Neural cell (in vitro differentiated cells): ENCODE measurements around the gene DPYD. TPM values are rescaled to one million over a fixed set of nuclear protein-coding genes. Genes with fewer than 3 reads are reported as not detected.

Source experiments
- H2AFZ ChIP-seq: fragments of 200-600, 300-800 bp; sonication (generic), shearing (Covaris generic); 2 replicates; pipeline ENCODE4 v1.6.0; 2014; ENCODE audit warnings: low read depth, mild to moderate bottlenecking, antibody characterized with exemption, low read length, moderate library complexity
- H3F3A ChIP-seq: fragments of 200-600 bp; shearing (Covaris generic); 2 replicates; pipeline ENCODE4 v1.6.1; 2016; ENCODE audit warnings: mild to moderate bottlenecking, moderate library complexity, mixed read lengths, antibody characterized with exemption, low read length; ENCODE audit not compliant: insufficient read depth, poor library complexity, severe bottlenecking
- H3K27ac ChIP-seq: fragments of 200-600, 300-800 bp; sonication (generic), shearing (Covaris generic); 2 replicates; pipeline ENCODE4 v1.5.1; 2014; ENCODE audit warnings: mild to moderate bottlenecking, low read length, moderate library complexity
- H3K27me3 ChIP-seq: fragments of 300-800, 200-600 bp; sonication (generic), shearing (Covaris generic); 2 replicates; pipeline ENCODE4 v1.6.0; 2014; ENCODE audit warnings: mild to moderate bottlenecking, low read depth, low read length, moderate library complexity; ENCODE audit not compliant: insufficient read depth
- H3K36me3 ChIP-seq: fragments of 300-800, 200-600 bp; sonication (generic), shearing (Covaris generic); 2 replicates; pipeline ENCODE4 v1.5.1; 2014; ENCODE audit warnings: mild to moderate bottlenecking, antibody characterized with exemption, low read length, moderate library complexity; ENCODE audit not compliant: insufficient read depth
- H3K4me2 ChIP-seq: fragments of 300-800, 200-600 bp; sonication (generic), shearing (Covaris generic); 2 replicates; pipeline ENCODE4 v1.6.0; 2014; ENCODE audit warnings: mild to moderate bottlenecking, low read length
- H3K4me3 ChIP-seq: fragments of 300-800, 200-600 bp; sonication (generic), shearing (Covaris generic); 2 replicates; pipeline ENCODE4 v1.5.1; 2014; ENCODE audit warnings: mild to moderate bottlenecking, low read length, moderate library complexity
- H3K79me2 ChIP-seq: fragments of 200-600 bp; shearing (Covaris generic); replicated peaks from 2 replicates; pipeline ENCODE4 v1.6.0; 2014; ENCODE audit warnings: mild to moderate bottlenecking, low read length, moderate library complexity; ENCODE audit not compliant: insufficient read depth
- H3K9ac ChIP-seq: fragments of 300-800, 200-600 bp; sonication (generic), shearing (Covaris generic); 2 replicates; pipeline ENCODE4 v1.6.1; 2016; ENCODE audit warnings: mild to moderate bottlenecking, low read length, mixed read lengths
- H3K9me2 ChIP-seq: fragments of 200-600 bp; shearing (Covaris generic); 2 replicates; pipeline ENCODE4 v1.6.1; 2016; ENCODE audit warnings: mild to moderate bottlenecking, low read length, mixed read lengths; ENCODE audit not compliant: insufficient read depth
- H3K9me3 ChIP-seq: fragments of 200-600, 300-800 bp; sonication (generic), shearing (Covaris generic); 2 replicates; pipeline ENCODE4 v1.6.1; 2016; ENCODE audit warnings: mild to moderate bottlenecking, mixed run types, low read length, moderate library complexity, mixed read lengths
- H4K20me1 ChIP-seq: fragments of 200-600 bp; shearing (Covaris generic); 2 replicates; pipeline ENCODE4 v1.6.1; 2016; ENCODE audit warnings: mild to moderate bottlenecking, mixed run types; ENCODE audit not compliant: insufficient read depth
- CTCF ChIP-seq: fragments of 450-650 bp; IDR thresholded peaks from 2 replicates; pipeline ENCODE4 v1.5.1; 2014; ENCODE audit warnings: antibody characterized with exemption, mild to moderate bottlenecking, moderate library complexity; ENCODE audit not compliant: poor library complexity, severe bottlenecking
- EP300 ChIP-seq: fragments of 450-650 bp; conservative IDR thresholded peaks from 2 replicates; pipeline ENCODE4 v1.6.1; 2014; ENCODE audit warnings: antibody characterized with exemption, mild to moderate bottlenecking, moderate library complexity; ENCODE audit not compliant: poor library complexity, severe bottlenecking
- EZH2 ChIP-seq: fragments of 200-600, 300-800 bp; shearing (Covaris generic), sonication (generic); IDR thresholded peaks from 2 replicates; pipeline ENCODE4 v1.6.1; 2014; ENCODE audit warnings: antibody characterized with exemption, low read length, borderline replicate concordance, mild to moderate bottlenecking; ENCODE audit not compliant: insufficient read depth, poor library complexity, severe bottlenecking
- MXI1 ChIP-seq: fragments of 450-650 bp; conservative IDR thresholded peaks from 2 replicates; pipeline ENCODE4 v1.6.1; 2014; ENCODE audit warnings: antibody characterized with exemption, mild to moderate bottlenecking; ENCODE audit not compliant: poor library complexity, severe bottlenecking
- POLR2AphosphoS5 ChIP-seq: IDR thresholded peaks from 2 replicates; pipeline ENCODE4 v1.6.1; 2012
- RAD21 ChIP-seq: fragments of 450-650 bp; conservative IDR thresholded peaks from 2 replicates; pipeline ENCODE4 v1.6.1; 2014; ENCODE audit warnings: antibody characterized with exemption, mild to moderate bottlenecking, moderate library complexity
- REST ChIP-seq: IDR thresholded peaks from 2 replicates; pipeline ENCODE4 v1.6.1; 2012; ENCODE audit warnings: borderline replicate concordance
- SMC3 ChIP-seq: fragments of 450-650 bp; conservative IDR thresholded peaks from 2 replicates; pipeline ENCODE4 v1.6.1; 2014; ENCODE audit warnings: antibody characterized with exemption, mild to moderate bottlenecking, moderate library complexity; ENCODE audit not compliant: poor library complexity
- TAF1 ChIP-seq: IDR thresholded peaks from 2 replicates; pipeline ENCODE4 v1.6.1; 2012; ENCODE audit warnings: low read depth
- polyA plus RNA-seq: library from polyadenylated mRNA; depleted of rRNA; stranded (reverse); fragments of >200 nt; gene quantifications from 2 replicates; pipeline ENCODE4 v1.2.3, GENCODE V29; 2014

The DPYD gene
- polyA plus RNA-seq, 1 donor from 2014 or later, result 6.7 TPM

- Histone ChIP-seq H3K9me3 (no peaks in the 10 kb centered on the region), H3K9ac (no peak overlapping the region), H3K4me2 (no peak overlapping the region), H4K20me1 (no peaks in the 10 kb centered on the region), H3K27ac (no peak overlapping the region), H2AFZ (no peak overlapping the region), H3K4me3 (no peak overlapping the region), H3F3A (no peaks in the 10 kb centered on the region), H3K36me3 (no peaks in the 10 kb centered on the region), H3K27me3 (no peaks in the 10 kb centered on the region), H3K79me2 (no peaks in the 10 kb centered on the region), H3K9me2 (no peaks in the 10 kb centered on the region)
- no peak for TF ChIP-seq REST
- TF ChIP-seq SMC3, result no peak
- TF ChIP-seq POLR2AphosphoS5, result no peak
- no peak for TF ChIP-seq EZH2
- TF ChIP-seq RAD21, result no peak
- no peak for TF ChIP-seq CTCF
- no peak for TF ChIP-seq EP300
- TF ChIP-seq MXI1, result no peak
- TF ChIP-seq TAF1, result no peak
Observed at GRCh38 chr1:97088391-97088790, 832.4 kb downstream of the DPYD start.

- no peak overlapping the region for H3K27ac ChIP-seq
- H3K36me3 ChIP-seq, result no peaks in the 10 kb centered on the region
- no peaks in the 10 kb centered on the region for H3K9me3 ChIP-seq
- H3K4me3 ChIP-seq, result no peak overlapping the region
- H3K9ac ChIP-seq, result no peak overlapping the region
- H3F3A ChIP-seq, result no peaks in the 10 kb centered on the region
- TF ChIP-seq EP300, result no peak
- TF ChIP-seq TAF1, result no peak
- TF ChIP-seq RAD21, result no peak
- TF ChIP-seq EZH2, result no peak
- no peak for TF ChIP-seq REST
- no peak for TF ChIP-seq SMC3
- no peak for TF ChIP-seq MXI1
- no peak for TF ChIP-seq POLR2AphosphoS5
- no peak for TF ChIP-seq CTCF
- no peaks in the 10 kb centered on the region for H3K9me2 ChIP-seq
- H3K27me3 ChIP-seq, result no peaks in the 10 kb centered on the region
- no peaks in the 10 kb centered on the region for H3K79me2 ChIP-seq
- no peak overlapping the region for H2AFZ ChIP-seq
- H3K4me2 ChIP-seq, result no peak overlapping the region
- H4K20me1 ChIP-seq, result no peaks in the 10 kb centered on the region
Observed at GRCh38 chr1:97084546-97084945, 836.3 kb downstream of the DPYD start.
